Measurements from ENCODE around the gene NCLN.
"Not testable (repeated sequence)": the region's sequence is repeated elsewhere in the genome, so short reads cannot be mapped to it uniquely, and the experiment has no call there.

NCLN gene

GRCh38 chr19:3222709-3223108 lies 37.0 kb downstream of the NCLN start:
- DNase-seq, result no peak

- DNase-seq, result peak in 33 of 56 donors; percentile 4 to 78 (median 28)
These were observed 38.8 kb downstream of the NCLN start, which contains the start of gene CELF5 for GRCh38 chr19:3224346-3225168. CELF5 (plus strand) TSS chr19:3224661; CDS start chr19:3224740, 79 bp downstream.

- DNase-seq, result peak in 3 of 56 donors; percentile 15 to 25 (median 19)
These were observed 39.4 kb downstream of the NCLN start for GRCh38 chr19:3225169-3225485.

DNA sequence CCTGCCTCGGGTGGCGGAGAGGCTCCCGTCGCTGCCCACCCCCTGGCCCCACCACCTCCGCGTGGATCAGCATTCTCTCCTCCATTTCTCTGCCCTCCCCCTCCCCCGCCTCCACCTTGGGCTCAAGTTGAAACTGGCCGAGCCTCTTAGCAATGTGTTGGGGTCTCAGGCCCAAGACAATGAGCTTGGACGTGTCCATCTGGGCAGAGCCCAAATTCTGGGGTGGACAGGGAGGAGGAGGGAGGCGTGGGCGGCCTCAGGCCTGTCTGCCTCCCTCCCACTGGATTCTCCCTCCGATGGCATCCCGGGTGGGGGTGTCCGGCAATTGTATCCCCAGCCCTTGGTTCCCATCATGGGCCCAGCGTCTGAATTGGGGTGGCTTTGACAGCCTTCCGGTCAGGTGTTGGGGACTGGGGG lies 40.0 kb downstream of the NCLN start:
- DNase-seq, result peak in 1 of 56 donors; percentile 2

GRCh38 chr19:3227054-3227626 lies 41.4 kb downstream of the NCLN start:
- no peak for DNase-seq

GRCh38 chr19:3229346-3229743 lies 43.6 kb downstream of the NCLN start:
- no peak for DNase-seq

- DNase-seq, result no peak
These were observed 44.3 kb downstream of the NCLN start for GRCh38 chr19:3229888-3230496.

GRCh38 chr19:3231288-3231687 lies 45.6 kb downstream of the NCLN start:
- DNase-seq, result no peak

GRCh38 chr19:3233116-3233515 lies 47.4 kb downstream of the NCLN start:
- no peak for DNase-seq

DNA sequence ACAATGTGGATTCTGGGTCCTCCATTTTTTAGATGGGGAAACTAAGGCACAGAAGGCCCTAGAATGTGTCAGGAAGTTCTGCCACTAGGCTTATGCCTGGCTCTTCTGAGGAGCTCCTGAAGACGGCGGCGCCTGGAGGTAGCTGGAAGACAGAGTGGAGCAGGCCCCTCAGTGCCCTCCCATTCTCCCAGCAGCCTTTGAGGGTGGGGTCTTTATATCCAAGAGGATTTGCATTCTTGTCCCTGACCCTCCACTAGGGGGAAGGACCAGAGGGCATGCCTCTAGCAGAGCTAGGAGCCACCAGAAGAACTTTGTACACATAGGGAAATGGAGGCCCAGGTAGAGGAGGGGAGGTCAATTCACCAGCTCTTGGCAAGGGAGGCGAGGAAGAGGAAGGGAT lies 48.1 kb downstream of the NCLN start:
- DNase-seq, result no peak

GRCh38 chr19:3234800-3235199 lies 49.1 kb downstream of the NCLN start:
- DNase-seq, result no peak

- DNase-seq, result not testable (repeated sequence)
These were observed 49.9 kb downstream of the NCLN start for GRCh38 chr19:3235604-3236003.

- DNase-seq, result no peak
These were observed 50.5 kb downstream of the NCLN start for GRCh38 chr19:3236272-3236671.

GRCh38 chr19:3238066-3238561 lies 52.4 kb downstream of the NCLN start:
- DNase-seq, result no peak

DNA sequence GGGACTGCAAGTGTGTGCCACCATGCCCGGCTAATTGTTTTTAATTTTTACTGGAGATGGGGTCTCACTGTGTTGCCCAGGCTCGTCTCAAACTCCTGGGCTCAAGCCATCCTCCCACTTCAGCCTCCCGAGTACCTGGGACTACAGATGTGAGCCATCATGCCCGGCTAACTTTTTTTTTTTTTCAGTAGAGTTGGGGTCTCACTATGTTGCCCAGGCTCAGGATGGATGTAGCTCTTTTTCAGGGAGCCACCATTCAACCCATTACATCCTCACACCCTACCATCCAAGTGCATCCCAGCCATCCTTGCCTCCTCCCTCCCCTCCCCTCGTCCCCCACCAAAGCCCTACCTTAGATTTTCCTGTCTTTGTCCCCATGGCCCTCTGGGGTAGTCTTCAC lies 53.6 kb downstream of the NCLN start:
- DNase-seq, result no peak

- DNase-seq, result peak in 3 of 56 donors; percentile 1 to 11 (median 11)
These were observed 58.3 kb downstream of the NCLN start for GRCh38 chr19:3243819-3244700.

DNA sequence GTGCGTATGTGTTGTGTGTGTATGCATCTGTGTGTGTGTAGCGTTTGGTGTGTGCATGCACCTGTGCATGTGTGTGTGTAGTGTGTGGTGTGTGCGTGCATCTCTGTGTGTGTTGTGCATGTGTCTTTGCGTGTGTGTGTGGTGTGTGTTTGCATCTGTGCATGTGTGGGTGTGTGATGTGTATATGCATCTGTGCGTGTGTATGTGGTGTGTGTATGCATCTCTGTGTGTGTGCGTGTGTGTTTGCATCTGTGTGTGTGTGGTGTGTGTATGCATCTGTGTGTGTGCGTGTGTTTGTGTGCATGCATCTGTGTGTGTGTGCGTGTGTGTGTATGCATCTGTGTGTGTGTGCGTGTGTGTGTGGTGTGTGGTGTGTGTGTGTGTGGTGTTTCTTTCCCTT lies 59.3 kb downstream of the NCLN start:
- no peak for DNase-seq

GRCh38 chr19:3248728-3249326 lies 63.1 kb downstream of the NCLN start:
- no peak for DNase-seq

DNA sequence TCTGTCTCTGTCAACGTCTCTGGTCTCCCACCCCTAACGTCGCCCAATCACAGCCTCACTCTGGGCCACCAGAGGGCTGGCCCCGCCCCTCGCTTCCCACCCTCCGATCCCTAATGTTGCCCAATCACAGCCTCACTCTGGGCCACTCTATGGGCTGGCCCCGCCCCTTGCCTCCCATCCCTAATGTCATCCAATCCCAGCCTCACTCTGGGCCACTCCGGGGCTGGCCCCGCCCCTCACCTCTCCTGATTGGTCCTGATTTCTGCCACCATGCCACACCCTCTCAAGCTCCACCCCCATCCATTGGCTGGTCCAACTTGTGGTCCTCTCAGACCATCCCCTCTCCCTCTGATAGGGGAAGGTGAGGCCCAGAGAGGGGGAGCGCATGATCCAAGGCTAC lies 63.7 kb downstream of the NCLN start:
- DNase-seq, result peak in 1 of 56 donors; percentile 27

DNA sequence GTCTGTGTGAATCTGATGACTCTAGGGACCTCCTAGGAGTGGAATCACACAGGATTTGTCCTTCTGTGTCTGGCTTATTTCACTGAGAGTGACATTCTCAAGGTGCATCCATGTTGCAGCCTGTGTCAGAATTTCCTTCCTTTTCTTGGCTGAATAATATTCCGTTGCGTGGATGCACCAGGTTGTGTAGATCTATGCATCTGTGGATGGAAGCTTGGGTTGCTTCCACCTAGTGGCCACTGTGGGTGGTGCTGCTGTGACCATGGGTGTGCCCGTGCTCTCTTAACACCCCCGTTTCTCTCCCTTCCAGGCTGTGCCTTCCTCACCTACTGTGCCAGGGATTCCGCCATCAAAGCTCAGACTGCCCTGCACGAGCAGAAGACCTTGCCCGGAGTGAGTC lies 64.9 kb downstream of the NCLN start:
- no peak for DNase-seq

- DNase-seq, result no peak
These were observed 65.5 kb downstream of the NCLN start for GRCh38 chr19:3251229-3251628.
